22Rv1 (cell line): Measurements from ENCODE around the gene FAM111A.
"Not testable (repeated sequence)": the region's sequence is repeated elsewhere in the genome, so short reads cannot be mapped to it uniquely, and the experiment has no call there.

Experiments
- H3K27ac ChIP-seq: fragments of 450-650 bp; 2 replicates; pipeline ENCODE4 v1.5.1; 2017
- ZFX ChIP-seq: fragments of 450-650 bp; IDR thresholded peaks from 2 replicates; pipeline ENCODE4 v1.6.1; 2017; ENCODE audit warnings: antibody characterized with exemption, borderline replicate concordance
- TF ChIP-seq, protein P1 (sequence below): fragments of 450-650 bp; IDR thresholded peaks from 2 replicates; pipeline ENCODE4 v1.5.1; 2017; ENCODE audit warnings: mild to moderate bottlenecking

Gene FAM111A

GRCh38 chr11:59142530-59143507 is at the start of gene FAM111A:
TSS of gene FAM111A (plus strand) at chr11:59142856. CDS start at chr11:59148873, 6,017 bp downstream.
- peak within 1 kb of the TSS; percentile 78 for H3K27ac ChIP-seq
- TF ChIP-seq, protein P1, sequence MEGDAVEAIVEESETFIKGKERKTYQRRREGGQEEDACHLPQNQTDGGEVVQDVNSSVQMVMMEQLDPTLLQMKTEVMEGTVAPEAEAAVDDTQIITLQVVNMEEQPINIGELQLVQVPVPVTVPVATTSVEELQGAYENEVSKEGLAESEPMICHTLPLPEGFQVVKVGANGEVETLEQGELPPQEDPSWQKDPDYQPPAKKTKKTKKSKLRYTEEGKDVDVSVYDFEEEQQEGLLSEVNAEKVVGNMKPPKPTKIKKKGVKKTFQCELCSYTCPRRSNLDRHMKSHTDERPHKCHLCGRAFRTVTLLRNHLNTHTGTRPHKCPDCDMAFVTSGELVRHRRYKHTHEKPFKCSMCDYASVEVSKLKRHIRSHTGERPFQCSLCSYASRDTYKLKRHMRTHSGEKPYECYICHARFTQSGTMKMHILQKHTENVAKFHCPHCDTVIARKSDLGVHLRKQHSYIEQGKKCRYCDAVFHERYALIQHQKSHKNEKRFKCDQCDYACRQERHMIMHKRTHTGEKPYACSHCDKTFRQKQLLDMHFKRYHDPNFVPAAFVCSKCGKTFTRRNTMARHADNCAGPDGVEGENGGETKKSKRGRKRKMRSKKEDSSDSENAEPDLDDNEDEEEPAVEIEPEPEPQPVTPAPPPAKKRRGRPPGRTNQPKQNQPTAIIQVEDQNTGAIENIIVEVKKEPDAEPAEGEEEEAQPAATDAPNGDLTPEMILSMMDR, result peak; percentile 50
- TF ChIP-seq ZFX, result no peak

GRCh38 chr11:59093576-59093975 is 49.1 kb upstream of the FAM111A start:
- H3K27ac ChIP-seq, result not testable (repeated sequence)

- not testable (repeated sequence) for H3K27ac ChIP-seq
These were observed 47.4 kb upstream of the FAM111A start for GRCh38 chr11:59095225-59095624.

GRCh38 chr11:59095972-59096575 is 46.6 kb upstream of the FAM111A start:
- not testable (repeated sequence) for H3K27ac ChIP-seq

DNA sequence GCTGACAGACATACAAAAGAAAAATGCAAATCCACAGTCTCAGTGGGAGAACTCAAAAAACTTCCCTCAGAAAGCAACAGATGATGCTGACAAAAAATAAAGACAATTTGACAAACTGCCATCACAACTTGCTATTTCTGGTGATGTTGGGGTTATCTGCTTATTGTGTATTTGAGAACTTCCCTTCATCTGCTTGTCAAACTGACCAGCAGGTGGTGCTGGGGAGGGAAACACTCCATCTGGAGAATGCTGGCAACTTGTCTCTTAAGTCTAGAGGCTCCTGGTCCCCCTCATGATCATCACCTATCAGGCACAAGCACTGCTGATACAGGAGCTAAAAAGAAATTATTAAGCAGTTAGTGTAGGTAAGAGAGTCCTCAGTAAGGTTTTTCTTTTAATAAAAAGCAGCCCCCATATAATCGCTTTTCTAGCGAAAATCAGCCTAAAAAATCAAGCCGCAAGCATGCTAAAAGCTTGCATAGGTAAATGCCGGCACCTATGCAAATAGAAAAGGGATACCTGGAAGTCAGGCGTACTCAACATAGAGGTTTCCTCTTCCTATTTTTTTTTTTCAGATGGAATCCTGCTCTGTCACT is 45.4 kb upstream of the FAM111A start:
- TF ChIP-seq, protein P1, result peak; percentile 64
- no peak for TF ChIP-seq ZFX
- no peak overlapping the region for H3K27ac ChIP-seq

GRCh38 chr11:59097938-59098337 is 44.7 kb upstream of the FAM111A start:
- not testable (repeated sequence) for H3K27ac ChIP-seq

DNA sequence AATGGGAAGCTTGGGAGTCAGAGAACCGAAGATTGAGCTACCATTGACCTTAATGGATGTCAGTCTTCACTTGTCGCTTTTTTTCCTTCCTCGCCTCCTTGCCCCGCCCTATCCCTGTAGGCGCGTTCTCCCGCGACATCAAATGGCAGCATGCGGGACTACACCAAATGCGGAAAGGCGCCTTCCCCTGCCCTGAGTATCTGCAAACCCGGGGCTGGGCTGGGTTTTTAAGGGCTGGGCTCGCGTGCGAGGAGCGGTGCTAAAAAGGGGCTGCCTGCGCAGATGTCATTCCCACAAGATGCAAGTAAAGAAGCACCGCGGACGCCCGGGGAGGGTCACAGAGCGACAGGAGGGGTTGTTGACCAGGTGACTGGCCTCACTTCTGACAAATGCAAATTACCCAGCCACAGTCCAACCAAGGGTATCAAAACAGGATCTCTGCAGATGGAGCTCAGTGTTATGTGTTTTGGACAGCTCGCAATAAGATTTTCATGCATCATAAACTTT is 40.3 kb upstream of the FAM111A start:
- TF ChIP-seq, protein P1, result no peak
- no peak for TF ChIP-seq ZFX
- no peak overlapping the region for H3K27ac ChIP-seq

DNA sequence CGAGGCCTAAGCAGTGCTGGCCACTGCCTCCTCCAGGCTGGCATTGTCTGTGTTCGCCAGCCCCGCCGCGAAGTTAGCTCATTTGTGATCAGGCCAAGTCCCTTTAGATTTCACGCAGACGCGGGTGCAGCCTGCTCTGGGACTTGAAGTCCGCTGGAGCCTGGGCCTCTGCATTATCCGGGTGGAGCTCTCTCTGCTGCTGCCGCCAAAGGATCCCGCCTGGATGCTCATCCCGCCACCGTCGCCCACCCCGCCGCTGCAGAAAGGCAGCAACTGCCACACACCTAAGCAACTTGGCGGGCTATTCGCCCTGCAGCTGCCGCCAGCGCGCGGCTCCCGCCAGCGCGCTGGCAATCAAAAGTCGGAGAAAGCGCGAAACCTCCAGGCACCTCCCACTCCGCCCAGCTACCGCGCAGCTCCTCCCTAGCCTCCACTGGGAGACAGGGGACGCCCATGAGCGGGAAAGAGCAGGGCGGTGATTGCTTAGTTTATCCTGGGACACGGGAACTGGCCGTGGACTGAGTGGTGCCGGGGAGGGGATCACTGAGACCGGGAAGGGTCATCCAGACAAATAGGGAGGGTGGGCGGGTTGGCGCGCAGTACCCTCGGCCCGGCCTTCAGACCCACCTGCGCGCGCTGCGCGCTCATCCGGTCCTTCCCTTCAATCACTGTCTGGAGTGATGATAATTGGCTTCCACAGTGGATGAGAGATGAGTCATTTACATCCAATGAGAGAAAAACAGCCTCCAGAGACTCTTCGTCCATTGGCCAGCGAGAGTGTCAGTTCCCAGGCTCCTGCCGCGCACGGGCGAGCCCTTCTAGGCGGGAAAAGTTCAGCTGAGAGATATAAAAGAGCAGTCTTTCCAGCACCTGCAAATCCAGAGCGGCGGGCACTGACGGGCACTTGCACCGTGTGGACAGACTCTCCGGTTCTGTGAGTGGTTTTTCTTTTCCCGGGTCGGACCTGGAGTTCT is 36.0 kb upstream of the FAM111A start, which contains the start of gene FAM111B:
FAM111B (plus strand) TSS at position 875 of the 974 bp plus-strand sequence. CDS start 2,389 bp downstream, outside the sequence.
- TF ChIP-seq, protein P1, result peak; percentile 13; the same call in 1 of the 2 replicates
- no peak for TF ChIP-seq ZFX
- peak within 1 kb of the TSS; percentile 92 for H3K27ac ChIP-seq

DNA sequence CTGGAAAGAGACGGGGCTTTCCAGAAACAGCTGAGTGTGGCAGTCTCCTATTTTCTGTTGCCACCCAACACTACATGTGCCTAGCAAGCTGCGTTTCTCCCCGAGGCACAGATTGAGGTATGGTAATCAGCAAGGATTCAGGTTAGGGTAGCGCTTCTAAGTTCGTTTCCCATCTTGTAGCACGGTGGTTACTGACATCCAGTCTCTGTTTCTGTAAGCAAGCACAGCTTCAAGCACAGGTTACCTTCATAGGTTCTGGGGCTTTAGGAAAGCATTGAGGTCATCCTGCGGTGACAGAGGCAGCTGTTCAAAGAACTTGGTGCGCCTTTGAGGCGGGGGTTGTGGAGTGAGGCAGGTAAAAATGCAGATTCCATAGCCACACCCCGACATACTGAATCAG is 34.9 kb upstream of the FAM111A start:
- H3K27ac ChIP-seq, result peak overlapping the region; percentile 92
